ENCODE data around the gene NFKB1.

DNA sequence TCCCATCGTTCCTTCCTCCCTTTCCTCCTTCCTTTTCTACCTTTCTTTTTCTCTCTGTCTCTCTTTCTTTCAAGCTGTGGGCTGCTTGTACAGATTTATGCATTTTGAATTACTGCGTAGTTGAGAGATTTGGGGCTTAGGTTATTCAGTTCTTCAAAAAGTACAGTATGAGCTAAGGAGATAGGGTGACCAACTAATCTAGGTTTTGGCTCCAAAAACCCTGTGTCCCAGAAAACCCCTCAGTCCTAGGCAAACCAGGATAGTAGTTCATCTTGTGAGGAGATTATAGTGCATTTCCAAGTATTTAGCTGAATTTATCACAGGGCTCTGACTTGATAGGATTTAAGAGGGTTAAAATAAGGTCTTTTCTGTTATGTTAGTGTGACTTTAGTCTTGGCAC is 64.5 kb downstream of the NFKB1 start:
- TF ChIP-seq, protein P1, sequence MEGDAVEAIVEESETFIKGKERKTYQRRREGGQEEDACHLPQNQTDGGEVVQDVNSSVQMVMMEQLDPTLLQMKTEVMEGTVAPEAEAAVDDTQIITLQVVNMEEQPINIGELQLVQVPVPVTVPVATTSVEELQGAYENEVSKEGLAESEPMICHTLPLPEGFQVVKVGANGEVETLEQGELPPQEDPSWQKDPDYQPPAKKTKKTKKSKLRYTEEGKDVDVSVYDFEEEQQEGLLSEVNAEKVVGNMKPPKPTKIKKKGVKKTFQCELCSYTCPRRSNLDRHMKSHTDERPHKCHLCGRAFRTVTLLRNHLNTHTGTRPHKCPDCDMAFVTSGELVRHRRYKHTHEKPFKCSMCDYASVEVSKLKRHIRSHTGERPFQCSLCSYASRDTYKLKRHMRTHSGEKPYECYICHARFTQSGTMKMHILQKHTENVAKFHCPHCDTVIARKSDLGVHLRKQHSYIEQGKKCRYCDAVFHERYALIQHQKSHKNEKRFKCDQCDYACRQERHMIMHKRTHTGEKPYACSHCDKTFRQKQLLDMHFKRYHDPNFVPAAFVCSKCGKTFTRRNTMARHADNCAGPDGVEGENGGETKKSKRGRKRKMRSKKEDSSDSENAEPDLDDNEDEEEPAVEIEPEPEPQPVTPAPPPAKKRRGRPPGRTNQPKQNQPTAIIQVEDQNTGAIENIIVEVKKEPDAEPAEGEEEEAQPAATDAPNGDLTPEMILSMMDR (IDR thresholded peaks at IDR 0.05), result no peak
- TF ChIP-seq EP300 (IDR thresholded peaks at IDR 0.05) (no peak), POLR2AphosphoS5 (IDR thresholded peaks at IDR 0.05) (no peak)

Measured in esophagus muscularis mucosa (tissue), 4 donors.